ACC112 (cell line): ENCODE measurements around the gene CIAO3.
A peak's percentile ranks its signal among the peaks of the same experiment; 100 is the strongest.
"Not testable (repeated sequence)": the region's sequence is repeated elsewhere in the genome, so short reads cannot be mapped to it uniquely, and the experiment has no call there.

Source experiments
- H2AFZ ChIP-seq: fragments of 200-600 bp; sonication (generic); one replicate; pipeline ENCODE4 v1.6.0; 2017; ENCODE audit warnings: antibody characterized with exemption, low read length; ENCODE audit not compliant: unreplicated experiment
- H3K27ac ChIP-seq: fragments of 200-600 bp; sonication (generic); 2 replicates; pipeline ENCODE4 v1.5.1; 2014; ENCODE audit warnings: low read depth, mild to moderate bottlenecking, antibody characterized with exemption, low read length, moderate library complexity
- H3K27me3 ChIP-seq: fragments of 200-600 bp; sonication (generic); 2 replicates; pipeline ENCODE4 v1.6.1; 2014; ENCODE audit warnings: mild to moderate bottlenecking, antibody characterized with exemption, low read length, moderate library complexity, mixed read lengths; ENCODE audit not compliant: insufficient read depth
- H3K36me3 ChIP-seq: fragments of 200-600 bp; sonication (generic); 2 replicates; pipeline ENCODE4 v1.6.1; 2016; ENCODE audit warnings: mild to moderate bottlenecking, antibody characterized with exemption, low read length, moderate library complexity, mixed read lengths; ENCODE audit not compliant: insufficient read depth
- H3K4me1 ChIP-seq: fragments of 200-600 bp; sonication (generic); one replicate; pipeline ENCODE4 v1.6.1; 2016; ENCODE audit warnings: low read length, mixed read lengths; ENCODE audit not compliant: insufficient read depth, unreplicated experiment, control insufficient read depth
- H3K4me3 ChIP-seq: fragments of 200-600 bp; sonication (generic); 2 replicates; pipeline ENCODE4 v1.5.1; 2014; ENCODE audit warnings: mild to moderate bottlenecking, low read depth, low read length
- H3K79me2 ChIP-seq: fragments of 200-600 bp; sonication (generic); one replicate; pipeline ENCODE4 v1.6.0; 2016; ENCODE audit warnings: low read length; ENCODE audit not compliant: control insufficient read depth, unreplicated experiment, insufficient read depth

The CIAO3 gene

DNA sequence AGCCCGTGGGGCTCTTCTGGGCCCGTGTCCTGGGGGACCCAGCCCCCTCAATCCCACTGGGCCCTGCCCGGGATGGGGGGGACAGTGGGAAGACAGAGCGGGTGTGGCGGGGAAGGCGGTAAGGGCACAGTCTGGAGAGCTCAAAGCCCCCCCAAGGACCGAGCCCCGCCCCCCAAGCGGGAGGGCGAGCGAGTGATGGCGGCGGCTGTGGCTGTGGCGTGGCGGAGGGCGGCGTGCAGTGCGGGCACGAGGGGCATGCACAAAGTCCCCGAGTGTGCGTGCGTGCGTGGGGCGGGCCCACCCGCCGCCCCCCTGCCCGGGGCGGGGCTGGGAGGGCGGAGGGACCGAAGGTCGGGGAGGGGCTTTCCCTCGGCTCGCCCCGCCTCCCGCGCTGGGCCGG is 47.0 kb downstream of the CIAO3 start:
- no peak overlapping the region for H2AFZ ChIP-seq
- H3K36me3 ChIP-seq = no peaks in the 10 kb centered on the region
- H3K4me1 ChIP-seq = peaks cover 5% of the 10 kb centered on the region
- peaks cover 9% of the 10 kb centered on the region for H3K79me2 ChIP-seq
- H3K27ac ChIP-seq = no peak overlapping the region
- peaks cover 49% of the 10 kb centered on the region for H3K27me3 ChIP-seq
- no peak overlapping the region for H3K4me3 ChIP-seq

- Histone ChIP-seq H3K27me3 (peaks cover 47% of the 10 kb centered on the region), H3K36me3 (no peaks in the 10 kb centered on the region), H3K4me1 (peaks cover 5% of the 10 kb centered on the region), H3K4me3 (no peak overlapping the region), H3K27ac (no peak overlapping the region), H2AFZ (no peak overlapping the region), H3K79me2 (peaks cover 10% of the 10 kb centered on the region)
These were observed 47.4 kb downstream of the CIAO3 start for GRCh38 chr16:693364-693763.

GRCh38 chr16:692356-693108 is 48.3 kb downstream of the CIAO3 start:
- peaks cover 5% of the 10 kb centered on the region for H3K4me1 ChIP-seq
- H3K27me3 ChIP-seq = peaks cover 43% of the 10 kb centered on the region
- H3K36me3 ChIP-seq = no peaks in the 10 kb centered on the region
- H3K27ac ChIP-seq = no peak overlapping the region
- H3K4me3 ChIP-seq = no peak overlapping the region
- peaks cover 12% of the 10 kb centered on the region for H3K79me2 ChIP-seq
- no peak overlapping the region for H2AFZ ChIP-seq

DNA sequence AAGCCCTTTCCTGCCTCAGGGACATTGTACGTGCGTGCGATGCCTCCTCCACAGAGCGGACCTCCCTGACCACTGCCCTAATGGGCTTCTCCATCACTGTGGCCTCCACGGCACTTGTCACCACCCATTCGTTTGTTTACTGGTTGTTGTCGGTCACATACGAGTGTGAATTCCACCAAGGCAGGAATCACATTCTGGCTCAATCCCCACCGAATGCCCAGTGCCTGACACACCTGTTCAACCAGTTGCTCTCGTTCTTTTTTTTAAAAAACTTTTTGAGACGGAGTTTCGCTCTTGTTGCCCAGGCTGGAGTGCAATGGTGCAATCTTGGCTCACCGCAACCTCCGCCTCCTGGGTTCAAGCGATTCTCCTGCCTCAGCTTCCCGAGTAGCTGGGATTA is 49.6 kb downstream of the CIAO3 start:
- H3K4me3 ChIP-seq, H3K27ac ChIP-seq, H3K36me3 ChIP-seq, H2AFZ ChIP-seq, H3K4me1 ChIP-seq: not testable (repeated sequence)
- Histone ChIP-seq H3K79me2 (peaks cover 12% of the 10 kb centered on the region), H3K27me3 (peaks cover 42% of the 10 kb centered on the region)

- Histone ChIP-seq H3K4me3 (peak overlapping the region; percentile 94), H3K27ac (peak overlapping the region; percentile 41; the same call in 1 of the 2 replicates), H3K27me3 (peaks cover 25% of the 10 kb centered on the region), H3K4me1 (peaks cover 5% of the 10 kb centered on the region), H3K36me3 (peaks cover 9% of the 10 kb centered on the region; the same call in 1 of the 2 replicates), H2AFZ (peak overlapping the region; percentile 92), H3K79me2 (peaks cover 16% of the 10 kb centered on the region)
These were observed 51.5 kb downstream of the CIAO3 start for GRCh38 chr16:689175-689897.

DNA sequence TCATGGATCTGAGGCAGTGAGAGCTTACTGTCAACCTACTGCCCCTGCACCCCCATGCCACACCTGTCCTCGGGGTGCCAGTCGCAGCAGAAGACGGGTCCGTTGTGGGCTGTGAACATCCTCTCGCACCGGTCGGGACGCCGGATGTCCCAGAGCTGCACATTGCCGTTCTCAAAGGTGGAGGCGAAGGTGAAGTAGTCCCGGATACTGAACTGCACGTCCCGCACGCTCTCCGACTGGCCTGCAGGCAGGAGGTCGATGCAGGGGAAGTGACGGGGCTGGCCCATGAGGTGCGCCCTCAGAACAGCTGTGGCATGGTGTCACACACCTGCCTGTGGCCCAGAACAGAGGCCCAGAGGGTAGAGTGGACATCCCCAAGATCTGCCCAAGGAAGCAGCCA is 53.3 kb downstream of the CIAO3 start:
- Histone ChIP-seq H2AFZ (no peak overlapping the region), H3K4me3 (no peak overlapping the region), H3K27me3 (peaks cover 7% of the 10 kb centered on the region), H3K79me2 (peaks cover 32% of the 10 kb centered on the region), H3K36me3 (peaks cover 17% of the 10 kb centered on the region; the same call in 1 of the 2 replicates), H3K4me1 (peaks cover 15% of the 10 kb centered on the region), H3K27ac (no peak overlapping the region)

- H2AFZ ChIP-seq = no peak overlapping the region
- H3K36me3 ChIP-seq = peaks cover 24% of the 10 kb centered on the region; the same call in 1 of the 2 replicates
- H3K27me3 ChIP-seq = no peaks in the 10 kb centered on the region
- no peak overlapping the region for H3K27ac ChIP-seq
- peaks cover 23% of the 10 kb centered on the region for H3K4me1 ChIP-seq
- peaks cover 40% of the 10 kb centered on the region for H3K79me2 ChIP-seq
- no peak overlapping the region for H3K4me3 ChIP-seq
These were observed 54.1 kb downstream of the CIAO3 start for GRCh38 chr16:686459-687260.

- no peaks in the 10 kb centered on the region for H3K27me3 ChIP-seq
- H3K4me1 ChIP-seq = peaks cover 29% of the 10 kb centered on the region
- H3K27ac ChIP-seq = no peak overlapping the region
- H3K79me2 ChIP-seq = peaks cover 47% of the 10 kb centered on the region
- no peak overlapping the region for H2AFZ ChIP-seq
- H3K4me3 ChIP-seq = no peak overlapping the region
- peaks cover 25% of the 10 kb centered on the region; the same call in 1 of the 2 replicates for H3K36me3 ChIP-seq
These were observed 54.8 kb downstream of the CIAO3 start for GRCh38 chr16:685967-686366.

- Histone ChIP-seq H3K4me1 (peaks cover 29% of the 10 kb centered on the region), H2AFZ (no peak overlapping the region), H3K79me2 (peaks cover 53% of the 10 kb centered on the region), H3K4me3 (no peak overlapping the region), H3K27me3 (no peaks in the 10 kb centered on the region), H3K36me3 (peaks cover 25% of the 10 kb centered on the region; the same call in 1 of the 2 replicates), H3K27ac (no peak overlapping the region)
These were observed 55.7 kb downstream of the CIAO3 start for GRCh38 chr16:684961-685696.
